Activated naive CD4-positive, alpha-beta T cell treated with anti-CD3 and anti-CD28 coated beads, Interleukin-2, amount 10 ng/mL, durations not matched to agents 7 days and 5 days (primary cell): ENCODE data around the gene SH3RF3.

ENCODE experiments used
- CTCF ChIA-PET: fragments of 350-600 bp; sonication (Branson Sonifier 250); formaldehyde crosslinking; loops from one replicate; lab custom pipeline; 2021; ENCODE audit warnings: antibody characterized with exemption; lab: Charles Lee
- DNase-seq: peaks from one replicate; pipeline ENCODE4 v3.0.0-alpha.2; 2020
- H3K27ac Mint-ChIP-seq: one replicate; pipeline ENCODE4 v1.8.0; 2021; ENCODE audit warnings: mild to moderate bottlenecking, moderate library complexity, mixed read lengths
- H3K27me3 Mint-ChIP-seq: one replicate; pipeline ENCODE4 v1.8.0; 2021; ENCODE audit warnings: mild to moderate bottlenecking, mixed read lengths
- H3K36me3 Mint-ChIP-seq: one replicate; pipeline ENCODE4 v1.8.0; 2021; ENCODE audit warnings: mixed read lengths
- H3K4me1 Mint-ChIP-seq: one replicate; pipeline ENCODE4 v1.8.0; 2021; ENCODE audit warnings: mixed read lengths
- H3K4me3 Mint-ChIP-seq: one replicate; pipeline ENCODE4 v1.8.0; 2021; ENCODE audit warnings: mild to moderate bottlenecking, moderate library complexity, mixed read lengths
- H3K9me3 Mint-ChIP-seq: one replicate; pipeline ENCODE4 v1.8.0; 2021; ENCODE audit warnings: mixed read lengths

Gene SH3RF3

GRCh38 chr2:109128616-109129355, at the start of gene SH3RF3:
Gene SH3RF3 (plus strand): TSS chr2:109129205.
- CTCF ChIA-PET = interaction anchor here (0.6 to 4.7 kb wide), 7 partner anchors 8 to 381 kb away, joined by 3 to 68 read pairs (median 5); no protein-coding TSS in a partner anchor
- peaks cover 23% of the 10 kb centered on the region for H3K4me1 Mint-ChIP-seq
- no peaks in the 10 kb centered on the region for H3K9me3 Mint-ChIP-seq
- peak; percentile 50 for DNase-seq
- peak within 1 kb of the TSS; percentile 73 for H3K4me3 Mint-ChIP-seq
- peaks cover 55% of the 10 kb centered on the region for H3K27me3 Mint-ChIP-seq
- no peak within 1 kb of the TSS for H3K27ac Mint-ChIP-seq
- no peaks in the 10 kb centered on the region for H3K36me3 Mint-ChIP-seq

GRCh38 chr2:109079590-109079989, 49.4 kb upstream of the SH3RF3 start:
- Mint-ChIP-seq H3K27me3 (peaks cover 27% of the 10 kb centered on the region), H3K9me3 (no peaks in the 10 kb centered on the region), H3K36me3 (no peaks in the 10 kb centered on the region), H3K4me1 (peaks cover 2% of the 10 kb centered on the region), H3K4me3 (no peak overlapping the region), H3K27ac (no peak overlapping the region)
- CTCF ChIA-PET = no interaction called here
- DNase-seq = no peak

- Mint-ChIP-seq H3K9me3 (no peaks in the 10 kb centered on the region), H3K27me3 (peaks cover 23% of the 10 kb centered on the region), H3K4me3 (no peak overlapping the region), H3K36me3 (no peaks in the 10 kb centered on the region), H3K4me1 (peaks cover 2% of the 10 kb centered on the region), H3K27ac (no peak overlapping the region)
- CTCF ChIA-PET = no interaction called here
- no peak for DNase-seq
Observed at GRCh38 chr2:109080109-109080508, 48.9 kb upstream of the SH3RF3 start.

GRCh38 chr2:109080757-109081156, 48.2 kb upstream of the SH3RF3 start:
- CTCF ChIA-PET = no interaction called here
- H3K4me1 Mint-ChIP-seq = no peaks in the 10 kb centered on the region
- H3K9me3 Mint-ChIP-seq = no peaks in the 10 kb centered on the region
- no peak for DNase-seq
- no peak overlapping the region for H3K4me3 Mint-ChIP-seq
- H3K36me3 Mint-ChIP-seq = no peaks in the 10 kb centered on the region
- peaks cover 18% of the 10 kb centered on the region for H3K27me3 Mint-ChIP-seq
- H3K27ac Mint-ChIP-seq = no peak overlapping the region

- CTCF ChIA-PET = no interaction called here
- Mint-ChIP-seq H3K4me3 (no peak overlapping the region), H3K4me1 (no peaks in the 10 kb centered on the region), H3K27me3 (peaks cover 18% of the 10 kb centered on the region), H3K27ac (no peak overlapping the region), H3K36me3 (no peaks in the 10 kb centered on the region), H3K9me3 (peaks cover 4% of the 10 kb centered on the region)
- DNase-seq = no peak
Observed at GRCh38 chr2:109081374-109081773, 47.6 kb upstream of the SH3RF3 start.

GRCh38 chr2:109083771-109084170, 45.2 kb upstream of the SH3RF3 start:
- Mint-ChIP-seq H3K9me3 (peaks cover 4% of the 10 kb centered on the region), H3K4me1 (peaks cover 3% of the 10 kb centered on the region), H3K4me3 (no peak overlapping the region), H3K27me3 (peaks cover 18% of the 10 kb centered on the region), H3K36me3 (no peaks in the 10 kb centered on the region), H3K27ac (no peak overlapping the region)
- no peak for DNase-seq
- CTCF ChIA-PET = no interaction called here

GRCh38 chr2:109084341-109084740, 44.7 kb upstream of the SH3RF3 start:
- peaks cover 5% of the 10 kb centered on the region for H3K4me1 Mint-ChIP-seq
- CTCF ChIA-PET = no interaction called here
- no peaks in the 10 kb centered on the region for H3K36me3 Mint-ChIP-seq
- H3K9me3 Mint-ChIP-seq = peaks cover 4% of the 10 kb centered on the region
- H3K27me3 Mint-ChIP-seq = peaks cover 18% of the 10 kb centered on the region
- H3K27ac Mint-ChIP-seq = no peak overlapping the region
- DNase-seq = no peak
- H3K4me3 Mint-ChIP-seq = no peak overlapping the region

GRCh38 chr2:109085912-109086742, 42.9 kb upstream of the SH3RF3 start:
- CTCF ChIA-PET = no interaction called here
- H3K36me3 Mint-ChIP-seq = no peaks in the 10 kb centered on the region

GRCh38 chr2:109086743-109087020, 42.3 kb upstream of the SH3RF3 start:
- Mint-ChIP-seq H3K4me3 (no peak overlapping the region), H3K27me3 (peaks cover 8% of the 10 kb centered on the region), H3K36me3 (no peaks in the 10 kb centered on the region), H3K27ac (no peak overlapping the region), H3K4me1 (peaks cover 9% of the 10 kb centered on the region), H3K9me3 (peaks cover 7% of the 10 kb centered on the region)
- CTCF ChIA-PET = no interaction called here
- DNase-seq = no peak

More at GRCh38 chr2:109085912-109086742, 42.9 kb upstream of the SH3RF3 start:
- H3K4me3 Mint-ChIP-seq = no peak overlapping the region
- peaks cover 7% of the 10 kb centered on the region for H3K9me3 Mint-ChIP-seq
- peaks cover 10% of the 10 kb centered on the region for H3K27me3 Mint-ChIP-seq
- H3K27ac Mint-ChIP-seq = no peak overlapping the region
- H3K4me1 Mint-ChIP-seq = peaks cover 9% of the 10 kb centered on the region
- DNase-seq = no peak

- H3K4me1 Mint-ChIP-seq = peaks cover 9% of the 10 kb centered on the region
- peaks cover 7% of the 10 kb centered on the region for H3K9me3 Mint-ChIP-seq
- CTCF ChIA-PET = no interaction called here
- no peak for DNase-seq
- H3K4me3 Mint-ChIP-seq = no peak overlapping the region
- no peaks in the 10 kb centered on the region for H3K36me3 Mint-ChIP-seq
- no peak overlapping the region for H3K27ac Mint-ChIP-seq
- peaks cover 9% of the 10 kb centered on the region for H3K27me3 Mint-ChIP-seq
Observed at GRCh38 chr2:109087055-109087663, 41.8 kb upstream of the SH3RF3 start.

- no peaks in the 10 kb centered on the region for H3K36me3 Mint-ChIP-seq
- H3K27ac Mint-ChIP-seq = no peak overlapping the region
- peaks cover 4% of the 10 kb centered on the region for H3K27me3 Mint-ChIP-seq
- DNase-seq = no peak
- CTCF ChIA-PET = interaction anchor here (0.7 kb wide), 1 partner anchor 446 kb away, joined by 3 read pairs; no protein-coding TSS in a partner anchor
- no peak overlapping the region for H3K4me3 Mint-ChIP-seq
- peaks cover 9% of the 10 kb centered on the region for H3K4me1 Mint-ChIP-seq
- peaks cover 19% of the 10 kb centered on the region for H3K9me3 Mint-ChIP-seq
Observed at GRCh38 chr2:109089602-109090300, 39.3 kb upstream of the SH3RF3 start.

- H3K27me3 Mint-ChIP-seq = peaks cover 4% of the 10 kb centered on the region
- H3K36me3 Mint-ChIP-seq = no peaks in the 10 kb centered on the region
- H3K9me3 Mint-ChIP-seq = peaks cover 19% of the 10 kb centered on the region
- DNase-seq = no peak
- peaks cover 9% of the 10 kb centered on the region for H3K4me1 Mint-ChIP-seq
- CTCF ChIA-PET = no interaction called here
- H3K27ac Mint-ChIP-seq = no peak overlapping the region
- H3K4me3 Mint-ChIP-seq = no peak overlapping the region
Observed at GRCh38 chr2:109091526-109091925, 37.5 kb upstream of the SH3RF3 start.

- DNase-seq = no peak
- Mint-ChIP-seq H3K27me3 (peaks cover 13% of the 10 kb centered on the region), H3K36me3 (no peaks in the 10 kb centered on the region), H3K4me1 (peaks cover 4% of the 10 kb centered on the region), H3K9me3 (peaks cover 20% of the 10 kb centered on the region), H3K4me3 (no peak overlapping the region), H3K27ac (no peak overlapping the region)
- CTCF ChIA-PET = no interaction called here
Observed at GRCh38 chr2:109094144-109094543, 34.9 kb upstream of the SH3RF3 start.
